NK-92 (cell line): ENCODE results near the gene LHX2.

Experiments
- DNase-seq: peaks from one replicate; lab custom pipeline; 2025; ENCODE audit not compliant: unreplicated experiment; lab: John Stamatoyannopoulos, UW

The LHX2 gene

DNA sequence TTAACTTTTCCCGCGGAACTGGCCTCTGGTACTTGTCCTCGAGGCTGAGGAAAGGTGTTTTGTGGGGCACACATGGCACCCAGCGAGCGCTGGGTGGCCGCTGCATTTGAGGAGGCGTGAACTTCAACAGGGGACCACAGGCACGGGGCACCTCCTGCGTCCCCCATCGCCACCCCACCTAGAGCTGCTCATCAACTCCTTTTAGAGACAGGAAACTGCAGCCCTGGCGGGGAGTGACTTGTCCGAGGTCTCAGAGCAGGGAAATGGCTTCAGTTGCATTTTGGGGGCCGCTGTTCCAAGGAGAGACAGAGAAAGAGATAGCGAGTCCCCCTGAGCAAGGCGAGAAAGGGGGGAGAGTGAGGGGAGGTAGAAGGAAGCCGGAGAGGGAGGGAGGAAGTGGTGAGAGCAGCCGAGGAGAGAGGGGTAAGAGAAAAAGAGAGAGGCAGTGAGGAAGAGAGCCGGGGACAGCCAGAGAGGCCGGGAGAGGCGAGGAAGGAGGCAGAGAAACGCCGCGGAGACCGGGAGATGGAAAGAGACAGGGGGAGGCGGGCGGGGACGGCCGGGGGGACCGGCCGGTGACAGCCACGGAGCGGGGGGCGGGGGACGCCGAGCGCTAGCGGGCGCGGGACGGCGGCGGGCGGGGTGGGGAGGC is 12.5 kb upstream of the LHX2 start:
- DNase-seq, result no peak

DNA sequence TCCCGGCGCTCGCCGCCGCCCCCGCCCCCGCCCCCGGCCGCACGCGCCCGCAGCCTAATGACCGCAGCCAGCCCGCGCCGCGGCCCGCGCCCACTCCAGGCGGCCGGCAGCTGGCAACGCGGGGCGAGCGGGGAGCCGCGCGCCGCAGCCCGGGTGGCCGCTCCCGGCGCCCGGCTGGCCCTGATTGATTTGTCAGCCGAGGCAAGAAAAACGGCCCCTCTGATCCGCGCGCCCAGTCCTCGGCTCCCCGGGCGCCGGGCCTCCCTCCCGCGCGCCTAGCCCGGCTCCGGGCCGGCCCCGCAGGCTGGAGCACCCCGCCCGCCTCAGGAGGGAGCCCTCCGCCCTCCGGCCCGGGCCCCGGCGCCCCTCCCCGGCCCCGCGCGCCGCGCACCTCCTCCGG is 11.9 kb upstream of the LHX2 start:
- no peak for DNase-seq

DNA sequence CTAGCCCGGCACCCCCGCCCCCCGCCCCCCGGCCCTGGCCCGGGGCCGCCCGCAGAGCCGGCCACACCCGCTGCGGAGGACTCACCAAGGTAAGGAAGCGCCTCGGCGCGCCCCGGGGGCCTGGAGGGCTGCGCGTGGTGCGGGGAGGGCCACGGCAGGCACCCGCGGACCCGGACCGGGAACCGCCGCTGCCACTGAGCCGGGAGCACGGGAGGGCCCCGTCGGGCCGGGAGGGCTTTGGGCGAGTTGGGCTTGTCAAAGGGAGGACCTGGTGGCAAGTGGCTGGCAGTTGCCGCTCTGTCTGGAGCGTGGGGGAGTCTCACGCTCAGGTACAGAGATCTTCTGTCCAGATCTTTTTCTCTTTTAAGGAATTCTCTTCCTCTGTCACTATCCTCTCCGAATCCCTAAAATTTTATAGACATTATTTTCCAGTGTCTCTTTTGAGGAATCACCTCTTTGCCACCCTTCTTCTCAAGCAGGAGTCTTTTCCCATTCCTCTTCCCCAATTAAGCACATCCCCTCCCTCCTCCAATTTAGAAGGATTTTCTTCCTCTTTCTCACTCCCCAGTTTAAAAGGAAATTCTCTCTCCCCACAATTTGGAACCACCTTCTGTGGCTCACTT is 11.3 kb upstream of the LHX2 start:
- no peak for DNase-seq

DNA sequence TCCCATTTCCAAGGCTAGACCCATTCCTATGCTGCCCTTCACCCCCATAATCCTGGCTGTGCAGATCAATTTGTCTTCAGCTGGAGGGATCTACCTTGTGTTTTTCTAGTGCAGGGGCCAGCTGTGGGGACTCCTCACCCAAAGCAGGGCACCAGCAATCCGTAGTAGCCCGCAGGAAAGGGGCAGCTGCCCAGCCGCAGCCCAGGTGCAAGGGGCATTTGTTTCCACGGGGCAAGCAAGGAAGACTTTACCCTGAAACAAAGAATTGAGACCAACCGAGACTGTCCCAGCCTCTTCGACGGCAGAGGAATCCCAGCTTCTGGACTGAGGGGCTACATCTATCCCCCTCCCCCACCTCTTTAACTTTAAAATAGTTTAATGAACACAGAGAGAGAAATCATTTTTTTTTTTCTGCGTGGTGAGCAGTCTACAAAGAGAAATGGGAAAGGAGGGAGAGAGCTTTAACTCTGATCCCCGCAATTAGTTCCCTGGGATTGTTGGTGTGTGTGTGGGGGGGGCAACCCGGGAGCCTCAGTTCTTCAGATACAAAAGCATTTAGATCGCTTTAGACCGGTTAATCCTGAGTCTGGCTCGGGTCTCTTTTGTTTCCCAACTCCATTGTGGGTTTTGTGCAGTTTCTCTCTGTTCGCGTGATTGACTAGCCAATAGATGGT is 10.6 kb upstream of the LHX2 start:
- no peak for DNase-seq

DNA sequence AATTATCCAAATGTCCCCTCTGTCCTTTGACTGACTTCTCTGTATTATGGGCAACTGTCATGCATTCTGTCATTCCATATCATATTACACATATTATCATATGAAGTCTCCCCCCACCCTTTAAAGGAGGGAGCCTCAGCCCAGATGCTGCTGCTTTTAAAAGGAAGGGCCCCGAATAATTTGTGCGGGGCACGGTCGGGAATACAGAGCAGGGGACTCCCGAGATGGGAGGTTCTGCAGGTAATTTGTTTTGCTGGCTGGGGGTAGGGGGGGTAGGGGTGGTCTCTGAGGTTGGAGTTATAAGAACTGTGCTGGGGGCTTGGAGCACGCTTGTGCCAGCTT is 10.1 kb upstream of the LHX2 start:
- DNase-seq, result no peak

DNA sequence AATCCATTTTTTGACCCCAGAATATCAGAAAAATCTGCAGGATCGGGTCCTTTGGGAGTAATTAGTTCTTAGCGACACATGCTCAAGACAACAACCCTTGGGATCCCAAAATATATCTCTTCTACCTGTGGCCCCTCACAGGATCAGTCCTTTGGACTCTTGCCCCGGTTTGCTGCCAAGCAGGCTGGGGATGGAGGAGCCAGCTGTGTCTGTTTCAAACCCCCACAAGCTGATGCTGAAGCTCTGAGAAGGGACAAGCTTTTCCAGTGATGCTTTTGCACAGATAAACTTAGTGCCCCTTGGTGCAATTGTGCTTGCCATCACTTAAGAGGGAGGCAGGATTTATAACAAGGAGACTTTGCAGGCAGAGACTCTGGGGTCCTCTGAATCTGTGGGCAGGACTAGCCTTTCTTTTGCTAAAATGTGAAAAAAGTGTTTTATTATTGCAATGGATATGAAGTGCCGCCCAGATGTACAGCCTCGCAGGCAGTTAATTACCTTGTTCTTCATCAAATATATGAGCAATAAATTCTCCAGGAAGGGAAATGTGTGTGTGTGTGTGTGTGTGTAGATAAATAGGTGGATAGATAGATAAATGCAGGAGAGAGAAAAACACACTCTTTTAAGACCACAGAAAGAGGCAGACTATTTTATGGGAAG is 9.6 kb upstream of the LHX2 start:
- DNase-seq, result no peak

GRCh38 chr9:124003636-124004349 is 7.8 kb upstream of the LHX2 start:
- no peak for DNase-seq

GRCh38 chr9:124004593-124004992 is 7.0 kb upstream of the LHX2 start:
- DNase-seq, result no peak

DNA sequence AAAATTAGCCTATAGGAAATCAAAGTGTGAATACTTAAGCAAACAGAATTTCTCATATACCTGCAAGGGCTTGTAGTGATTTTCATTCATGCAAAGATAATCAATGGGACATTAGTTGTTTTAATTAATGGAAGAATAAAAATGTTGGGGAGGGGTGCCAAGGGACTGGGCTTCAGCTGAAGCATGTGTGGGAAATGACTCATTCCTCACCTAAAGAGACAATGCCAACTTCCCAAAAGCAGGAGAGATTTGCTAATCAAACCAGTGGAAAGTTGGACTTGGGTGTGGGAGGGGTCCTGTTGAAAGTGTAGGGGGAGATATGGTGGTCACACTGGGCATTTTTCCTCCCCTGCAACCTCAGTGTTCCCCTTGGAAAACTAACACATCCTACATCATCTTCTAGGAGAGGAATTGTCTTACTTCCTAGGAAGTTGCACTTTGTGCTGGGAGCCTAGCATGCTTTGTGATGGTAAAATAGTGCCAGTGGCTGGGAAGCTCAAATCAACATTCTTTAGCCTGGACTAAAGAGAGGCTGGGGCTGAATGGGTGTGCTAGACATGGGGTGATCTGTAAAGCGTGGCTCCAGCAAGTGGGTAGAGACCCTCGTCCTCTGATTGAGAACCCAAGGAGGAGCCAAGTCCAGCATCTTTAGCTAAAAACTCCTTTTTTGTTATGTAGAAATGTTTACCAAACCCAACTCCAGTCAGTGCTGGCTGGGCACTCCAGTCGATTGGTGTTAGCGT is 6.4 kb upstream of the LHX2 start:
- DNase-seq, result no peak

GRCh38 chr9:124006448-124007361 is 4.9 kb upstream of the LHX2 start:
- DNase-seq, result no peak

GRCh38 chr9:124007565-124008302 is 3.8 kb upstream of the LHX2 start:
- no peak for DNase-seq

- no peak for DNase-seq
Measured at GRCh38 chr9:124008303-124008693, 3.3 kb upstream of the LHX2 start.

DNA sequence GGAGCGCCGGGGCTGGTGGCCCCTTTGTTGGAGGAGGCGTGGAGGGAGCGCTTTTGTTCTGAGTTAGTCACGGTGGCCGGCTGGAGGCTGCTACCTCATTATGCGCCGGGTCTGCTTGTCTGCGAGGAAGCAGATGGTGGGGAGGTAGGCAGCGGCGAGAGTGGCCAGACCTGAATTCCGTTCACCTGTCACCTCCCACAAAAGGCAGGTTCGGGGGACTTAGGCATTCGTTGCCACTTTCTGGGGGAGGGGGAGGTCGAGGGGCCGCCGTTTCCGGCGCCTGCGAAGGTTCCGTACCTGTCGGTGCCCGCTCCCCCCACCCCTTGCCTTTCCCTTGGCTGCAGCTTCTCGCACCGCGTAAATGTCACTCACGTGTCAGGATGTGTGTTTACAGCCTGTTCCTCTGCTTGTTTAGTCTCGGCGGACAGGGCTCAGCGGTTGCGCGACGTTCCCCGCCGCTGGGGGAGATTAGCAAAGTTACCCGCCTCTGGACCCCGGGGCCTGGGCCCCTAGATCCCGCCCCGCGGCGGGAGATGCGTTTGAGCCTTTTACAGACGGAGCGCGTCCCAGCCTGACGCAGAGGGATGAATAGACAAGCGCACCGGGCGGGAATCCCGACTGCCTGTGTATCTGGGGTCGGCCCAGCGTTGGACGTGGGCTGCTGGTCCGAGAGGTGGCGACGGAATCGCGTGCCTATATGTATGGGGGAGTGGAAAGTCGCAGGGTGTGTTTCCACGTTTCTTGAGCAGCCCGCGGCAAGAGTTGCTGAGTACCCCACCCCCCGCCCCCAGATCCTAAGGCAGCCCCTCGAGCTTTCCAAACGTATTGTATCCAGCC is 2.7 kb upstream of the LHX2 start:
- no peak for DNase-seq

DNA sequence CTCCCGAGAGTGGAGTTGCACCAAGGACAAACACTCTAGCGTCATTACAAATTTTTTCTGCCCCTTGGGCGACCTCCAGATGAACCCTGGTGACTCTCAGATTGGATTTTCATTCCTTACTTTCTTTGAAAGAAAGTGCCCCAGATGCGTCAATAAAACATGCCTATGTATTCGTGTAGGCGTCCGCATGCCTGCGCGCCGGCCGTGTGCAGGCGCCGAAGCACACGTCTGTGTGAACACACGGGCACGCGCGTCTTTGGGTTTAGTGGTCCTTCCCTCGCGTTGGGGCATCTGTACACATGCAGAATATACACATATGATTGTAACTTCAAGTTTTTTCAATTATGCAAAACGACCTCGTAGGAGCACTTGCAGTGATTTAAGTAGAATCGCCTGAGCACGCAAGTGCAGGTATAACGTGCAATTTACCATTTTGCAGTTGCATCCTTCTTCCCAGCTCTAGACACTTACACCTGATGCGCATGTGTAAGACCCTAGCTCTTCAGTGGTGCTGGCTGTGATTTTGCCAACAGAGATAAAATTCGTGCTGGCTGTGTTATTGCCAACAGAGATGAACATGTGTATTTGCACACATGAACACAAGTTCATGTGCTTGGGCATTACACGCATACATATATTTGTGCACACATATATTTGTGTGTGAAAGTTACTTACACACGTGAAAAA is 1.9 kb upstream of the LHX2 start:
- no peak for DNase-seq

GRCh38 chr9:124010303-124010664 is 1.3 kb upstream of the LHX2 start:
- DNase-seq, result no peak

DNA sequence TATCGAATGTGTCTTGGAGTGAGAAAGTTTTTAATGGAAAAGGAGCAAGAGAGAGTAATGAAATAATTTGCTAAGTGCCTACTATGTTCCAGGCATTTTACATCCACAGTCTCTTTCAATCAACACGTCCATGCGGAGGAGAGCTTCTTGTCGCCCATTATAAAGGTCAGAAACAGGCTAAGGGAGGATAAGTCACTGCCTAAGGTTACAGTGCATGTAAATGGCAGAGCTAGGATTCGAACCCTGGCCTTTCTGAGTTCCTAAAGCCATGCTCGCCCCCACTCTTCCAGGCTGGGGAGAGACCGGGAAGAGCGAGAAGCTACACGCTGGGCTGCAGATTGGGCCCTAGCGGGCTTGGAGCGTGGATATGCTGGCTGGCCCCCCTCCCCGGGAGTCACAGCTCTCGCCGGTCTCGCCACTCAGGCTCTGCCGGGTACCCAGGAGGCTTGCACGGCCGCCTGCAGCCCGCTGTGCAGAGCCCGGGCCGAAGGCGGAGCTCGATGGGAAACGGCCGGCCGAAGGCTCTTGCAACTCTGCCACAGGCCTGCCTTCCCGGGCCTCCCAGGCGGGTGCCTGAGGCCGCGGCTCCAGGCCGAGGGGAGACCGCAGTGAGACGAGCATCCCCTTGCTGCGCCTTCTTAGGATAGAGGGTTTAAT is 775 bp upstream of the LHX2 start:
- no peak for DNase-seq
